CD4-positive, alpha-beta T cell (primary cell): Measurements from ENCODE around the gene TVP23A. TPM values are rescaled to one million over a fixed set of nuclear protein-coding genes. Genes with fewer than 3 reads are reported as not detected.

Experiments used
- ATAC-seq: fragments of 200-7000 bp; cut with Tn5 transposase; one replicate; pipeline ENCODE4 v1.10.0; 2022; ENCODE audit warnings: mild to moderate bottlenecking; ENCODE audit not compliant: poor library complexity
- CTCF ChIA-PET: fragments of 350-600 bp; sonication (Branson Sonifier 250); formaldehyde crosslinking; loops from one replicate; lab custom pipeline; 2021; ENCODE audit warnings: antibody characterized with exemption, inconsistent platforms; lab: Charles Lee
- POLR2A ChIA-PET: fragments of 350-600 bp; sonication (Branson Sonifier 250); formaldehyde crosslinking; loops from one replicate; lab custom pipeline; 2021; ENCODE audit warnings: antibody characterized with exemption, inconsistent platforms; lab: Charles Lee
- DNase-seq, 14 experiments: peaks; one replicate each; pipeline ENCODE4 v3.0.0-alpha.2; 2013 to 2020; ENCODE audit warnings: mixed read lengths in 2 of 14
- H3K27ac ChIP-seq, 2 donors: one replicate each; pipeline versions ENCODE4 v1.5.1 to v1.7.0; 2013; ENCODE audit warnings: low read length in 2 of 2, low read depth in 1 of 2, mild to moderate bottlenecking in 1 of 2
- H3K27me3 ChIP-seq, 2 experiments: 1 replicate in 1 of 2; 2 replicates in 1 of 2; pipeline versions ENCODE4 v1.6.1 to v1.7.0; 2013; ENCODE audit warnings: low read length in 2 of 2, control low read depth in 1 of 2, mild to moderate bottlenecking in 1 of 2, moderate library complexity in 1 of 2; ENCODE audit not compliant: insufficient read depth in 2 of 2, control insufficient read depth in 1 of 2
- H3K36me3 ChIP-seq: one replicate; pipeline ENCODE4 v1.6.1; 2013; ENCODE audit warnings: low read length, control low read depth; ENCODE audit not compliant: insufficient read depth
- H3K4me1 ChIP-seq: one replicate; pipeline ENCODE4 v1.6.1; 2013; ENCODE audit warnings: low read length, control low read depth; ENCODE audit not compliant: insufficient read depth
- H3K4me3 ChIP-seq: one replicate; pipeline ENCODE4 v1.5.1; 2013; ENCODE audit warnings: mild to moderate bottlenecking, low read length, moderate library complexity
- H3K9me3 ChIP-seq, 2 experiments: 1 replicate in 1 of 2; 2 replicates in 1 of 2; pipeline versions ENCODE4 v1.6.1 to v1.7.0; 2013; ENCODE audit warnings: low read length in 2 of 2, mild to moderate bottlenecking in 2 of 2, control low read depth in 1 of 2, moderate library complexity in 1 of 2; ENCODE audit not compliant: control insufficient read depth in 1 of 2, insufficient read depth in 1 of 2
- H3K27ac Mint-ChIP-seq: one replicate; pipeline ENCODE4 v1.8.0; 2020; ENCODE audit warnings: mixed read lengths
- H3K27me3 Mint-ChIP-seq: one replicate; pipeline ENCODE4 v1.8.0; 2021; ENCODE audit warnings: mixed read lengths
- H3K36me3 Mint-ChIP-seq: one replicate; pipeline ENCODE4 v1.8.0; 2021; ENCODE audit warnings: low read depth, mixed read lengths
- H3K4me1 Mint-ChIP-seq: one replicate; pipeline ENCODE4 v1.8.0; 2021; ENCODE audit warnings: low read depth, mixed read lengths
- H3K4me3 Mint-ChIP-seq: one replicate; pipeline ENCODE4 v1.8.0; 2020; ENCODE audit warnings: mild to moderate bottlenecking, mixed read lengths
- H3K9me3 Mint-ChIP-seq: one replicate; pipeline ENCODE4 v1.8.0; 2020; ENCODE audit warnings: mixed read lengths
- intact Hi-C, 2 experiments: fragments of 100-400 bp; cut with DNase I in 1 of 2; cut with micrococcal nuclease in 1 of 2; formaldehyde crosslinking; loops; one replicate each; pipeline versions ENCODE4 v1.15.1 to v1.9.0; 2023 to 2025; cut with DNase I, micrococcal nuclease
- total RNA-seq, 174 experiments: library from RNA in 2 of 174; stranded (reverse) in 2 of 174; gene quantifications; one replicate each; pipeline ENCODE4 v1.2.3 and lab custom pipeline; 2021 to 2026
- TF ChIP-seq, protein P1 (sequence below): fragments of 200-600 bp; IDR thresholded peaks from one replicate; pipeline ENCODE4 v1.8.0; 2022; ENCODE audit warnings: antibody characterized with exemption, mild to moderate bottlenecking

TVP23A gene
- total RNA-seq, 2 experiments from 2014 or later = not detected

DNA sequence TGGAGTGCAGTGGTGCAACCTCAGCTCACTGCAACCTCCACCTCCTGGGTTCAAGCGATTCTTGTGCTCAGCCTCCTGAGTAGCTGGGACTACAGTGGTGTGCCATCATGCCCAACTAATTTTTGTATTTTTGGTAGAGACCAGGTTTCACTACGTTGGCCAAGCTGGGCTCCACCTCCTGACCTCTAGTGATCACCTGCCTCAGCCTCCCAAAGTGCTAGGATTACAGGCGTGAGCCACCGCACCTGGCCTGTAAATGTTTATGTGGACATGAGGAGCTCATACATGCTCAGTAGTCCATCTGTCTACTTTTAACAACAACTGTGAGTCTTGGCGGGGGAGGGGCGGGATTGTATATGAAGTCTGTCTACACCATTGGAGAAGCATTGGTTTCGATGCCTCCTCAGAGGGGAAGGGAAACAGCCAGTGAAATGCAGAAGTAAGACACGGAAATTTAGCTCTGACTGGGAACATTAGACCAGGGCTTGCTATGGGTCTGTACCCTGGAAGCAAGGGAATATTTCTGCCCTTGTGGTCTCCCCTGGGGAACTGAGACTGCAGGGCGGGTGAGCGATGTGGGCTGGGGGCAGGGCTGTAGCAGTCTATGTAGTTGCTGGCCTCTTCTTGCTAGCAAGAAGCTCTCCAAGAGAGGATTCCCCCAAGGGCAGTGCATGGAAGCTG, 65.6 kb downstream of the TVP23A start:
- H3K27ac ChIP-seq = no peak overlapping the region
- no peaks in the 10 kb centered on the region for H3K9me3 Mint-ChIP-seq
- H3K36me3 ChIP-seq = peaks cover 88% of the 10 kb centered on the region
- H3K27ac Mint-ChIP-seq = no peak overlapping the region
- ChIA-PET CTCF (no interaction called here), POLR2A (interaction anchor here (0.8 kb wide), 1 partner anchor 9 kb away, joined by 3 read pairs; the partner anchor contains the start of gene NUBP1)
- H3K9me3 ChIP-seq = no peaks in the 10 kb centered on the region
- H3K27me3 Mint-ChIP-seq = no peaks in the 10 kb centered on the region
- TF ChIP-seq, protein P1, sequence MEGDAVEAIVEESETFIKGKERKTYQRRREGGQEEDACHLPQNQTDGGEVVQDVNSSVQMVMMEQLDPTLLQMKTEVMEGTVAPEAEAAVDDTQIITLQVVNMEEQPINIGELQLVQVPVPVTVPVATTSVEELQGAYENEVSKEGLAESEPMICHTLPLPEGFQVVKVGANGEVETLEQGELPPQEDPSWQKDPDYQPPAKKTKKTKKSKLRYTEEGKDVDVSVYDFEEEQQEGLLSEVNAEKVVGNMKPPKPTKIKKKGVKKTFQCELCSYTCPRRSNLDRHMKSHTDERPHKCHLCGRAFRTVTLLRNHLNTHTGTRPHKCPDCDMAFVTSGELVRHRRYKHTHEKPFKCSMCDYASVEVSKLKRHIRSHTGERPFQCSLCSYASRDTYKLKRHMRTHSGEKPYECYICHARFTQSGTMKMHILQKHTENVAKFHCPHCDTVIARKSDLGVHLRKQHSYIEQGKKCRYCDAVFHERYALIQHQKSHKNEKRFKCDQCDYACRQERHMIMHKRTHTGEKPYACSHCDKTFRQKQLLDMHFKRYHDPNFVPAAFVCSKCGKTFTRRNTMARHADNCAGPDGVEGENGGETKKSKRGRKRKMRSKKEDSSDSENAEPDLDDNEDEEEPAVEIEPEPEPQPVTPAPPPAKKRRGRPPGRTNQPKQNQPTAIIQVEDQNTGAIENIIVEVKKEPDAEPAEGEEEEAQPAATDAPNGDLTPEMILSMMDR = no peak
- H3K4me3 Mint-ChIP-seq = no peak overlapping the region
- H3K4me3 ChIP-seq = no peak overlapping the region
- H3K4me1 ChIP-seq = peaks cover 4% of the 10 kb centered on the region
- intact Hi-C loops = no loop called here
- H3K27me3 ChIP-seq = no peaks in the 10 kb centered on the region
- DNase-seq = peak in 3 of 14 experiments; percentile 31 to 65 (median 59)
- ATAC-seq = no peak
- H3K4me1 Mint-ChIP-seq = peaks cover 15% of the 10 kb centered on the region
- H3K36me3 Mint-ChIP-seq = peaks cover 85% of the 10 kb centered on the region

DNA sequence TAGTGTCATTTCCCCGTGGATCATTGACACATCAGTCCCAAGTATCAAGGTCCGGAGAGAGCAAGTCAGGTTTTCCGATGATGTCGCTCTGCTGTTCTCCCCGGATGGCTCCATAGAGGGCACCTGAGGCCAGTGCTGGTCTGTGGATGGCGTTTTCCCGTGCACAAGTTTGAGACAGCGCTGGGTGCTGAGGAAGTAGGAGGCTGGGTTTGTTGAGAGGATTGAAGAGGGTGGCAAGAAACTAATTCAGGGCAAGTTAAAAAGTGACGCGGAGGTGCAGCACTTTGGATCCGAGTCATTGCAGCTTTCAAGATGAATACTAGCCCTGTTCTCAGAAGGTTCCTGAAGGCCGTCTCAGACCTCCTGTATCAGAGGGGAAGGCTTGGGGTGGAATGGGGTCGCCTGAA, 67.3 kb downstream of the TVP23A start:
- peaks cover 4% of the 10 kb centered on the region for H3K4me1 ChIP-seq
- ChIA-PET POLR2A (no interaction called here), CTCF (no interaction called here)
- peaks cover 15% of the 10 kb centered on the region for H3K4me1 Mint-ChIP-seq
- no peak overlapping the region for H3K4me3 Mint-ChIP-seq
- no peak overlapping the region for H3K27ac ChIP-seq
- intact Hi-C loops = no loop called here
- no peak overlapping the region for H3K4me3 ChIP-seq
- DNase-seq (no peak), ATAC-seq (no peak)
- H3K36me3 Mint-ChIP-seq = peaks cover 85% of the 10 kb centered on the region
- no peaks in the 10 kb centered on the region for H3K27me3 Mint-ChIP-seq
- H3K36me3 ChIP-seq = peaks cover 77% of the 10 kb centered on the region
- no peaks in the 10 kb centered on the region for H3K9me3 ChIP-seq
- TF ChIP-seq, protein P1 = no peak
- no peak overlapping the region for H3K27ac Mint-ChIP-seq
- H3K9me3 Mint-ChIP-seq = no peaks in the 10 kb centered on the region
- no peaks in the 10 kb centered on the region for H3K27me3 ChIP-seq

DNA sequence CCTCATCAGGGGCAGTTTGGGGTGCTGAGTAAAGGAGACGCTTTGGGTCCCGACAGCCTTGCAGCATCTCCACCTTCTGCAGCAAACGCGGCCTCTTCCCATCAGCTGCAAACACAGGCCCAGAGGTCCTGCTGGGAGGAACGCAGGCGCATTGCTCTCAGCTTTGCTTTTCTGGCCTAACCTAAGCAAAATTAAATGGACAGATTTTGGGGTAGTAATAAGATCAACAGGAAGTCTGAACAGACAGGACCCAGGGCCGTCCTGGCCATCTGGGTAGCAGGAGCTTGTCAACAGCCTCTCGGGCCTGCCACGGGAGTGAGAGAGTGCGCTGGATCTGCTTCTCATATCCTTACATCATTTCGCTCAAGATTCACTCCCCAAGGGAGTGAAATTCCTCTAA, 67.8 kb downstream of the TVP23A start:
- intact Hi-C loops = no loop called here
- H3K4me1 Mint-ChIP-seq = peaks cover 20% of the 10 kb centered on the region
- no peak overlapping the region for H3K4me3 ChIP-seq
- DNase-seq (no peak), ATAC-seq (no peak)
- peaks cover 72% of the 10 kb centered on the region for H3K36me3 ChIP-seq
- no peaks in the 10 kb centered on the region for H3K27me3 Mint-ChIP-seq
- H3K9me3 Mint-ChIP-seq = no peaks in the 10 kb centered on the region
- H3K27ac Mint-ChIP-seq = no peak overlapping the region
- no peak overlapping the region for H3K4me3 Mint-ChIP-seq
- no peak overlapping the region for H3K27ac ChIP-seq
- TF ChIP-seq, protein P1 = no peak
- H3K9me3 ChIP-seq = no peaks in the 10 kb centered on the region
- H3K36me3 Mint-ChIP-seq = peaks cover 86% of the 10 kb centered on the region
- ChIA-PET CTCF (no interaction called here), POLR2A (no interaction called here)
- H3K27me3 ChIP-seq = no peaks in the 10 kb centered on the region
- H3K4me1 ChIP-seq = peaks cover 4% of the 10 kb centered on the region
